ENCODE measurements around the gene FMN1. TPM values are rescaled to one million over a fixed set of nuclear protein-coding genes. Genes with fewer than 3 reads are reported as not detected.

Gene FMN1
- total RNA-seq, 1 experiment from 2014 or later: 0.37 TPM

GRCh38 chr15:32794973-32795372 is 399.5 kb downstream of the FMN1 start:
- Histone ChIP-seq H3K27me3 (replicated peaks; ENCODE audit: insufficient read depth, low read depth, low read length, poor library complexity) (no peaks in the 10 kb centered on the region), H3K27ac (ENCODE audit: low read depth, low read length, poor library complexity, severe bottlenecking) (no peak overlapping the region), H3K4me1 (ENCODE audit: insufficient read depth, low read length, poor library complexity, severe bottlenecking) (no peaks in the 10 kb centered on the region), H3K9me3 (ENCODE audit: low read depth, low read length, poor library complexity, severe bottlenecking) (no peaks in the 10 kb centered on the region), H3K4me3 (ENCODE audit: low read depth, low read length, poor library complexity, severe bottlenecking) (no peak overlapping the region), H3K36me3 (ENCODE audit: insufficient read depth, low read length, poor library complexity, severe bottlenecking) (no peaks in the 10 kb centered on the region)
- ChIA-PET CTCF (no interaction called here), POLR2A (ENCODE audit: low non-redundant PET) (no interaction called here)
- intact Hi-C loops (cut with micrococcal nuclease; ENCODE audit: unreplicated experiment): loop anchor here (10.0 kb wide), 1 partner anchor 60 kb away; no protein-coding TSS in a partner anchor
- TF ChIP-seq EZH2 (IDR thresholded peaks at IDR 0.05; ENCODE audit: borderline replicate concordance, low read depth, low read length, poor library complexity, severe bottlenecking) (no peak), CTCF (conservative IDR thresholded peaks at IDR 0.05; ENCODE audit: low read depth, low read length) (no peak)
- no TSS peak for BruUV-seq (replicated peaks)
- DNase-seq (ENCODE audit: low spot score): no peak

GRCh38 chr15:32792436-32792835 is 402.1 kb downstream of the FMN1 start:
- TF ChIP-seq CTCF (conservative IDR thresholded peaks at IDR 0.05; ENCODE audit: low read depth, low read length) (no peak), EZH2 (IDR thresholded peaks at IDR 0.05; ENCODE audit: borderline replicate concordance, low read depth, low read length, poor library complexity, severe bottlenecking) (no peak)
- DNase-seq (ENCODE audit: low spot score): no peak
- ChIA-PET CTCF (no interaction called here), POLR2A (ENCODE audit: low non-redundant PET) (no interaction called here)
- no peaks in the 10 kb centered on the region for H3K36me3 ChIP-seq (ENCODE audit: insufficient read depth, low read length, poor library complexity, severe bottlenecking)
- H3K27me3 ChIP-seq (replicated peaks; ENCODE audit: insufficient read depth, low read depth, low read length, poor library complexity): no peaks in the 10 kb centered on the region
- no TSS peak for BruUV-seq (replicated peaks)
- H3K9me3 ChIP-seq (ENCODE audit: low read depth, low read length, poor library complexity, severe bottlenecking): no peaks in the 10 kb centered on the region
- H3K27ac ChIP-seq (ENCODE audit: low read depth, low read length, poor library complexity, severe bottlenecking): no peak overlapping the region
- intact Hi-C loops (cut with micrococcal nuclease; ENCODE audit: unreplicated experiment): loop anchor here (10.0 kb wide), 1 partner anchor 58 kb away; no protein-coding TSS in a partner anchor
- no peaks in the 10 kb centered on the region for H3K4me1 ChIP-seq (ENCODE audit: insufficient read depth, low read length, poor library complexity, severe bottlenecking)
- H3K4me3 ChIP-seq (ENCODE audit: low read depth, low read length, poor library complexity, severe bottlenecking): no peak overlapping the region

- Histone ChIP-seq H3K27me3 (replicated peaks; ENCODE audit: insufficient read depth, low read depth, low read length, poor library complexity) (no peaks in the 10 kb centered on the region), H3K4me1 (ENCODE audit: insufficient read depth, low read length, poor library complexity, severe bottlenecking) (no peaks in the 10 kb centered on the region), H3K9me3 (ENCODE audit: low read depth, low read length, poor library complexity, severe bottlenecking) (no peaks in the 10 kb centered on the region), H3K36me3 (ENCODE audit: insufficient read depth, low read length, poor library complexity, severe bottlenecking) (no peaks in the 10 kb centered on the region), H3K4me3 (ENCODE audit: low read depth, low read length, poor library complexity, severe bottlenecking) (no peak overlapping the region), H3K27ac (ENCODE audit: low read depth, low read length, poor library complexity, severe bottlenecking) (no peak overlapping the region)
- ChIA-PET CTCF (interaction anchor here (0.5 kb wide), 1 partner anchor 724 kb away, joined by 4 read pairs; no protein-coding TSS in a partner anchor), POLR2A (ENCODE audit: low non-redundant PET) (interaction anchor here (0.5 kb wide), 1 partner anchor 117 kb away, joined by 6 read pairs; no protein-coding TSS in a partner anchor)
- no peak for TF ChIP-seq EZH2 (IDR thresholded peaks at IDR 0.05; ENCODE audit: borderline replicate concordance, low read depth, low read length, poor library complexity, severe bottlenecking)
- no peak for TF ChIP-seq CTCF (conservative IDR thresholded peaks at IDR 0.05; ENCODE audit: low read depth, low read length)
- BruUV-seq (replicated peaks): no TSS peak
- DNase-seq (ENCODE audit: low spot score): no peak
- intact Hi-C loops (cut with micrococcal nuclease; ENCODE audit: unreplicated experiment): loop anchor here (10.0 kb wide), 1 partner anchor 56 kb away; no protein-coding TSS in a partner anchor
Observed at GRCh38 chr15:32790352-32790999, 404.0 kb downstream of the FMN1 start.

Measured in A673 (cell line).